ENCODE data around the gene PARVG. TPM values are rescaled to one million over a fixed set of nuclear protein-coding genes. Genes with fewer than 3 reads are reported as not detected.

The PARVG gene
- total and polyA plus RNA-seq, 9 of the 15 experiments (the other 6 are each of a cell fraction or from before 2014, with no cell fraction given) = 0.35 TPM; not detected in 8

DNA sequence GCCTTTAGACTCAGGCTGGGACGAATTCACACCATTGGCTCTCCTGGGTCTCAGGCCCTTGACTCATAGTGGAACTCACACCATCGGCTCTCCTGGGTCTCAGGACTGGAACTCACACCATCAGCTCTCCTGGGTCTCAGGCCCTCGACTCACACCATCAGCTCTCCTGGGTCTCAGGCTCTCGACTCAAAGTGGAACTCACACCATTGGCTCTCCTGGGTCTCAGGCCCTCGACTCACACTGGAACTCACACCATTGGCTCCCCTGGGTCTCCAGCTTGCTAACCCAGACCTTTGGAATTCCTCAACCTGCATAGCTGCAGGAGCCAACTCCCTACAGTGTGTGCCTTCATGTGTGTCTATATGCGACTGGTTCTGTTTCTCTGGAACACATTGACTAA lies 75.4 kb downstream of the PARVG start:
- DNase-seq (ENCODE audit: extremely low read depth in 1 of 4, low spot score in 3 of 4) = no peak
- BruUV-seq (replicated peaks) = no TSS peak
- no peak overlapping the region for H2AFZ ChIP-seq (ENCODE audit: low read depth, low read length)
- no peak overlapping the region for H3K4me2 ChIP-seq (ENCODE audit: insufficient read depth, low read length)
- no peaks in the 10 kb centered on the region for H3K36me3 ChIP-seq (ENCODE audit: control insufficient read depth, insufficient read depth, low read length)
- in situ Hi-C loops (cut with MboI) (no loop called here), intact Hi-C loops (cut with micrococcal nuclease) (no loop called here)
- no peak overlapping the region for H3K27ac ChIP-seq (ENCODE audit: extremely low read depth, low read depth, low read length)
- WGBS (ENCODE audit: insufficient coverage, low coverage, missing lambda C conversion rate) = 0% methylated on average over 2 of the region's 6 CpGs
- ChIA-PET CTCF (ENCODE audit: low intra/inter-chr PET ratio) (no interaction called here), POLR2A (no interaction called here)
- H3K9ac ChIP-seq (ENCODE audit: insufficient read depth in 1 of 2, low read depth in 2 of 2, low read length in 2 of 2) = no peak overlapping the region
- no peaks in the 10 kb centered on the region for H3K4me1 ChIP-seq (replicated peaks in 1 of 2; ENCODE audit: control insufficient read depth in 2 of 2, insufficient read depth in 2 of 2, low read length in 2 of 2)
- no peak overlapping the region for H3K4me3 ChIP-seq
- H3K27me3 ChIP-seq (ENCODE audit: control insufficient read depth in 2 of 2, insufficient read depth in 2 of 2, low read length in 2 of 2) = 0 out of 5 replicates have a peak, but pooled peaks cover 0 to 6% of the 10 kb centered on the region in 2 experiments
- no peaks in the 10 kb centered on the region for H3K79me2 ChIP-seq (ENCODE audit: control insufficient read depth, insufficient read depth, low read length)
- H3K9me3 ChIP-seq (replicated peaks; ENCODE audit: control insufficient read depth, insufficient read depth, low read depth, low read length) = no peaks in the 10 kb centered on the region
- H3K9me1 ChIP-seq (ENCODE audit: control insufficient read depth, insufficient read depth, low read length) = no peaks in the 10 kb centered on the region
- FAIRE-seq = no peak
- TF ChIP-seq ETV6 (IDR thresholded peaks at IDR 0.05; ENCODE audit: borderline replicate concordance in 1 of 2, low read depth in 2 of 2, low read length in 1 of 2) (no peak), ETV6 (CRISPR knock-in tag; IDR thresholded peaks at IDR 0.05; ENCODE audit: borderline replicate concordance) (no peak), NFE2 (IDR thresholded peaks at IDR 0.05; ENCODE audit: low read depth) (no peak), PTRF (tag; IDR thresholded peaks at IDR 0.05) (no peak), NFIX (CRISPR knock-in tag; IDR thresholded peaks at IDR 0.05; ENCODE audit: low read depth) (no peak), CBFA2T3 (IDR thresholded peaks at IDR 0.05) (no peak), L3MBTL2 (IDR thresholded peaks at IDR 0.05) (no peak), GABPA (tag; conservative IDR thresholded peaks at IDR 0.05; ENCODE audit: low read depth) (no peak), ZNF143 (CRISPR knock-in tag; IDR thresholded peaks at IDR 0.05) (no peak), HNRNPUL1 (IDR thresholded peaks at IDR 0.05; ENCODE audit: low read length) (no peak)
- TF ChIP-seq, protein P1, sequence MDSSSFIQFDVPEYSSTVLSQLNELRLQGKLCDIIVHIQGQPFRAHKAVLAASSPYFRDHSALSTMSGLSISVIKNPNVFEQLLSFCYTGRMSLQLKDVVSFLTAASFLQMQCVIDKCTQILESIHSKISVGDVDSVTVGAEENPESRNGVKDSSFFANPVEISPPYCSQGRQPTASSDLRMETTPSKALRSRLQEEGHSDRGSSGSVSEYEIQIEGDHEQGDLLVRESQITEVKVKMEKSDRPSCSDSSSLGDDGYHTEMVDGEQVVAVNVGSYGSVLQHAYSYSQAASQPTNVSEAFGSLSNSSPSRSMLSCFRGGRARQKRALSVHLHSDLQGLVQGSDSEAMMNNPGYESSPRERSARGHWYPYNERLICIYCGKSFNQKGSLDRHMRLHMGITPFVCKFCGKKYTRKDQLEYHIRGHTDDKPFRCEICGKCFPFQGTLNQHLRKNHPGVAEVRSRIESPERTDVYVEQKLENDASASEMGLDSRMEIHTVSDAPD (CRISPR knock-in tag; IDR thresholded peaks at IDR 0.05) = no peak
- TF ChIP-seq, protein P2, sequence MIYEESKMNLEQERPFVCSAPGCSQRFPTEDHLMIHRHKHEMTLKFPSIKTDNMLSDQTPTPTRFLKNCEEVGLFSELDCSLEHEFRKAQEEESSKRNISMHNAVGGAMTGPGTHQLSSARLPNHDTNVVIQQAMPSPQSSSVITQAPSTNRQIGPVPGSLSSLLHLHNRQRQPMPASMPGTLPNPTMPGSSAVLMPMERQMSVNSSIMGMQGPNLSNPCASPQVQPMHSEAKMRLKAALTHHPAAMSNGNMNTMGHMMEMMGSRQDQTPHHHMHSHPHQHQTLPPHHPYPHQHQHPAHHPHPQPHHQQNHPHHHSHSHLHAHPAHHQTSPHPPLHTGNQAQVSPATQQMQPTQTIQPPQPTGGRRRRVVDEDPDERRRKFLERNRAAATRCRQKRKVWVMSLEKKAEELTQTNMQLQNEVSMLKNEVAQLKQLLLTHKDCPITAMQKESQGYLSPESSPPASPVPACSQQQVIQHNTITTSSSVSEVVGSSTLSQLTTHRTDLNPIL (CRISPR knock-in tag; IDR thresholded peaks at IDR 0.05) = no peak
- no peak for ATAC-seq
- no peaks in the 10 kb centered on the region for H4K20me1 ChIP-seq (replicated peaks; ENCODE audit: control insufficient read depth, insufficient read depth, low read length)

Data from K562 (cell line).